K562 (cell line): ENCODE measurements around the gene EOGT.

Experiments
- ATF2 ChIP-seq: sonication (generic); formaldehyde crosslinking; IDR thresholded peaks from 2 replicates; pipeline ENCODE4 v1.8.1; 2022; ENCODE audit warnings: missing genetic modification reagents
- CBFA2T2 ChIP-seq: fragments of 450-650 bp; conservative IDR thresholded peaks from 2 replicates; pipeline ENCODE4 v1.6.1; 2017; ENCODE audit warnings: mild to moderate bottlenecking
- CHD1 ChIP-seq: fragments of 200-600 bp; sonication (generic); IDR thresholded peaks from one replicate; pipeline ENCODE4 v1.6.1; 2012; ENCODE audit warnings: mild to moderate bottlenecking, moderate library complexity, low read length, inconsistent platforms
- CTCF ChIP-seq, 3 experiments: IDR thresholded peaks in 2 of 3; conservative IDR thresholded peaks in 1 of 3; 2 replicates each; pipeline ENCODE4 v1.5.1; 2011 to 2012; ENCODE audit warnings: low read length in 3 of 3, mild to moderate bottlenecking in 3 of 3, control low read depth in 2 of 3, improper control_type of control experiment in 1 of 3, inconsistent platforms in 1 of 3, low read depth in 1 of 3, mixed read lengths in 1 of 3, moderate library complexity in 1 of 3; ENCODE audit not compliant: insufficient read depth in 2 of 3
- MTA1 ChIP-seq: fragments of 450-650 bp; IDR thresholded peaks from 2 replicates; pipeline ENCODE4 v1.6.1; 2017; ENCODE audit warnings: borderline replicate concordance
- NFRKB ChIP-seq: fragments of 450-650 bp; IDR thresholded peaks from 2 replicates; pipeline ENCODE4 v1.6.1; 2016; ENCODE audit warnings: low read depth
- NFYB ChIP-seq: IDR thresholded peaks from 2 replicates; pipeline ENCODE4 v1.6.1; 2011; ENCODE audit warnings: mild to moderate bottlenecking, moderate library complexity; ENCODE audit not compliant: insufficient read length; ENCODE audit errors: extremely low read depth
- POLR2A ChIP-seq: fragments of 450-650 bp; conservative IDR thresholded peaks from 2 replicates; pipeline ENCODE4 v1.6.1; 2016
- POLR2AphosphoS5 ChIP-seq: IDR thresholded peaks from 2 replicates; pipeline ENCODE4 v1.6.1; 2011; ENCODE audit warnings: mild to moderate bottlenecking, low read depth, low read length, moderate library complexity; ENCODE audit not compliant: control insufficient read depth, insufficient read depth
- TFAM ChIP-seq: fragments of 250-450 bp; sonication (Bioruptor Pico); conservative IDR thresholded peaks from 2 replicates; pipeline ENCODE4 v1.5.0; 2021; ENCODE audit warnings: mild to moderate bottlenecking, moderate library complexity
- ZBTB33 ChIP-seq: sonication (generic); formaldehyde crosslinking; IDR thresholded peaks from 2 replicates; pipeline ENCODE4 v1.8.1; 2023; ENCODE audit warnings: mild to moderate bottlenecking, missing genetic modification reagents
- ZNF184 ChIP-seq: sonication (generic); formaldehyde crosslinking; IDR thresholded peaks from 2 replicates; pipeline ENCODE4 v1.5.0; 2020; ENCODE audit warnings: missing genetic modification reagents

GRCh38 chr3:68988740-68989139 is 24.7 kb downstream of the EOGT start:
- TF ChIP-seq POLR2AphosphoS5: no peak
- no peak for TF ChIP-seq MTA1
- TF ChIP-seq CBFA2T2: no peak
- no peak for TF ChIP-seq POLR2A
- TF ChIP-seq ATF2 (CRISPR knock-in tag): no peak
- no peak for TF ChIP-seq ZNF184 (CRISPR knock-in tag)
- no peak for TF ChIP-seq CTCF (IDR thresholded peaks at IDR 0.05 in 2 of 3, conservative IDR thresholded peaks at IDR 0.05 in 1 of 3; ENCODE audit: insufficient read depth in 2 of 3, low read depth in 1 of 3, low read length in 3 of 3)
- no peak for TF ChIP-seq ZBTB33
- TF ChIP-seq TFAM (CRISPR knock-in tag): no peak
- no peak for TF ChIP-seq NFRKB
- TF ChIP-seq CHD1: no peak
- TF ChIP-seq NFYB: no peak
